ENCODE measurements around the gene FAM114A1. TPM values are rescaled to one million over a fixed set of nuclear protein-coding genes. Genes with fewer than 3 reads are reported as not detected.

The FAM114A1 gene
- total RNA-seq, 2 experiments from 2014 or later = 0.16 to 0.20 TPM

DNA sequence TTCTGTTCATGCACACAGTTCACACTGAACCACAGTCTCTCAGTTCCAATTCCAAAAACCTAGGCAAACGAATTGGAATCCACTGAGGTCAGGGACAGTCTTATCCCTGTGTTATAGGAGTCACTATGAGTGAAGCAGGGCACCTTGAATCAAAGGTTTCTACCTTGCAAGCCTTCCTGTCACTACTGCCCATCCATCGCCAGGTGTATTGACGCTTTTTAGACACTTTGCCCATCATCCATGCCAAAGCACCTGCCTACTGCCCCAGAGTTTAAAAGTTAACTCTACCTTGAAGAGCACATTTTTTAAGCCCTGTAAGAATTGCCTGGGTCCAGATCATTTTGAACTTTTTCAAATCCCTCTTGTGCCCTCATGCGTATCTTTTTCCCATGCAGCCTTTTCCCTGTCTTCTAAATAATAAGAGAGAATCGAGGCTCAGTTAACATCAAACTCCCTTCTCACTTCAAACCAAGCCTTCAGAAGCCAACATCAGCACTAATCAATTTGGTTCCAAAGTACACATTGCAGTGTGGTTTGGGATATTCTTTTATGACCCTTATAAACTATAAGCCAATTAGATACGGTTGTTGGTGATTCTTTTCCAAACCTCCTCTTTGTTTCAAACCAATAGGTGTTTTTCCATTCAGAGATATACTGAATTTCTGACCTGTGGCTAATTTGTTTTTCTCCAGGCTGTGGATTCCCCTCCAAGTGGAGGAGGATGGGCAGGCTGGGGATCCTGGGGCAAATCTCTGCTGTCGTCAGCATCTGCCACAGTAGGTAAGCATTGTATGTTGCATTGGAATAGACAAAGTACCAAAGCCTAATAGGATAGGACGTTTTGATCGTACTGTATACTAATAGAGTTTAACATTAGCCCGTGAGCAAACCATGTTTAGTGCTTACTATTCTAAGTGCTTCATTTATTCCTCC is 23.7 kb downstream of the FAM114A1 start:
- POLR2A ChIA-PET = interaction anchor here (0.6 kb wide), 1 partner anchor 230 kb away, joined by 3 read pairs; no protein-coding TSS in a partner anchor

DNA sequence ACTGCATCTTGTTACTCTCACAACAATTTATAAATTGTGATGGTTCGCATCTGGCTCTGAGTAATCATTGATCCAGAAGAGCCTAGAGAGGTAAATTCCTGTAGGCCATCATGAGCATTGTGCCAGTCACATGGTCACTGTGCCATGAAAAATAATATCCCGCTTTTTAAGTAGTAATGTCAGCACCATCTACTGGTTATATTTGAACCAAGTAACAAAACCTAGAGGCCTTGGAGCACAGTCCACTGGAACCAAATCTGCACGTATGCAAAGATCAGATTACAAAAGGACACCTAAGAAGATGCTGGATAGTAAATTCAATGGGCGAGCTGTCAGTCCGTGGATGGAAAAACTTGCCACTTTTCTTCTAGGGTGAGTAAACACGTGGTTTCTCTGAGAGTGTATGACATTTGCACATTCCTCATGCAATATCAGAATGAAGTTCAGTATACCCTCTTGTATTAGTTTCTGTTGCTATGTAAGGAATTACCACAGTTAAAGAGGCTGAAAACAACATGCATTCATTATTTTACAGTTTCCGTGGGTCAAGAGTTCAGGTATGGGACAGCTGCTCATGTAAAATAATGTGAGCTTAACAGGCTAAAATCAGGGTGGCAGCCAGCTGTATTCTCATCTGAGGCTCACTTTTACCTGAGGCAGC is 26.8 kb downstream of the FAM114A1 start:
- peaks cover 1% of the 10 kb centered on the region for H3K36me3 Mint-ChIP-seq (ENCODE audit: low read depth)
- no peak overlapping the region for H3K4me3 Mint-ChIP-seq
- ChIA-PET POLR2A (no interaction called here), CTCF (interaction anchor here (0.7 to 2.7 kb wide), 7 partner anchors 9 to 241 kb away, joined by 3 to 16 read pairs (median 5); partner anchors contain the start of gene TLR10)
- ATAC-seq = peak; percentile 48
- no peak overlapping the region for H3K27ac Mint-ChIP-seq
- TF ChIP-seq, protein P1, sequence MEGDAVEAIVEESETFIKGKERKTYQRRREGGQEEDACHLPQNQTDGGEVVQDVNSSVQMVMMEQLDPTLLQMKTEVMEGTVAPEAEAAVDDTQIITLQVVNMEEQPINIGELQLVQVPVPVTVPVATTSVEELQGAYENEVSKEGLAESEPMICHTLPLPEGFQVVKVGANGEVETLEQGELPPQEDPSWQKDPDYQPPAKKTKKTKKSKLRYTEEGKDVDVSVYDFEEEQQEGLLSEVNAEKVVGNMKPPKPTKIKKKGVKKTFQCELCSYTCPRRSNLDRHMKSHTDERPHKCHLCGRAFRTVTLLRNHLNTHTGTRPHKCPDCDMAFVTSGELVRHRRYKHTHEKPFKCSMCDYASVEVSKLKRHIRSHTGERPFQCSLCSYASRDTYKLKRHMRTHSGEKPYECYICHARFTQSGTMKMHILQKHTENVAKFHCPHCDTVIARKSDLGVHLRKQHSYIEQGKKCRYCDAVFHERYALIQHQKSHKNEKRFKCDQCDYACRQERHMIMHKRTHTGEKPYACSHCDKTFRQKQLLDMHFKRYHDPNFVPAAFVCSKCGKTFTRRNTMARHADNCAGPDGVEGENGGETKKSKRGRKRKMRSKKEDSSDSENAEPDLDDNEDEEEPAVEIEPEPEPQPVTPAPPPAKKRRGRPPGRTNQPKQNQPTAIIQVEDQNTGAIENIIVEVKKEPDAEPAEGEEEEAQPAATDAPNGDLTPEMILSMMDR (IDR thresholded peaks at IDR 0.05) = no peak
- peaks cover 2% of the 10 kb centered on the region for H3K9me3 Mint-ChIP-seq
- peak; percentile 27 for DNase-seq
- intact Hi-C loops (cut with micrococcal nuclease) = no loop called here
- peaks cover 29% of the 10 kb centered on the region for H3K4me1 Mint-ChIP-seq (ENCODE audit: low read depth)
- peaks cover 5% of the 10 kb centered on the region for H3K27me3 Mint-ChIP-seq

More for the DNA sequence above, 23.7 kb downstream of the FAM114A1 start:
- peaks cover 4% of the 10 kb centered on the region for H3K36me3 Mint-ChIP-seq (ENCODE audit: low read depth)
- H3K9me3 Mint-ChIP-seq = peaks cover 2% of the 10 kb centered on the region
- no peak overlapping the region for H3K4me3 Mint-ChIP-seq
- intact Hi-C loops (cut with micrococcal nuclease) = no loop called here
- DNase-seq (no peak), ATAC-seq (no peak)
- H3K4me1 Mint-ChIP-seq (ENCODE audit: low read depth) = peaks cover 34% of the 10 kb centered on the region
- CTCF ChIA-PET = interaction anchor here (0.8 to 4.4 kb wide), 5 partner anchors 10 to 243 kb away, joined by 4 to 34 read pairs (median 25); no protein-coding TSS in a partner anchor
- TF ChIP-seq, protein P1 (IDR thresholded peaks at IDR 0.05) = no peak
- peaks cover 1% of the 10 kb centered on the region for H3K27me3 Mint-ChIP-seq
- no peak overlapping the region for H3K27ac Mint-ChIP-seq

DNA sequence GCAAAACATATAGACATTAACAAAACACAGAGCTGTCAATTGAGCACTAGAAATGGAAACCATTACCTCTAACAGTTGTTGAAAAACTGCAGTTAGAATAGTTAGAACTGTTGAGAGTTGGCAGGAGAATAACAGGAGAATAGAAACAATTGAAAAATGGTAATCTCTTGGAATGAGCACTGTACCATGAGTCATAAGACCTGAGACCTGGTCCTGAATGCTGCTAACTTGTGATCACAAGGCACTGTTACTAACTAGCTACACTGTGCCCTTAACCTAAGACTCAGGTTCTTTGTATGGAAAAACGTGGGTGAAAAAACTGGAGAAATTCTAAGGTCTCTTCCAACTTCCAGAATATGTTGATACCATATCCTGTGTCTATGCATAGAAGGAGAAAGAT is 29.3 kb downstream of the FAM114A1 start:
- no peak overlapping the region for H3K27ac Mint-ChIP-seq
- no peak overlapping the region for H3K4me3 Mint-ChIP-seq
- H3K9me3 Mint-ChIP-seq = no peaks in the 10 kb centered on the region
- H3K4me1 Mint-ChIP-seq (ENCODE audit: low read depth) = peaks cover 20% of the 10 kb centered on the region
- ATAC-seq = no peak
- intact Hi-C loops (cut with micrococcal nuclease) = no loop called here
- DNase-seq = no peak
- no peaks in the 10 kb centered on the region for H3K36me3 Mint-ChIP-seq (ENCODE audit: low read depth)
- POLR2A ChIA-PET = no interaction called here
- CTCF ChIA-PET = interaction anchor here (1.0 to 2.7 kb wide), 4 partner anchors 23 to 238 kb away, joined by 3 to 16 read pairs (median 7); partner anchors contain the start of gene TLR1
- peaks cover 8% of the 10 kb centered on the region for H3K27me3 Mint-ChIP-seq
- TF ChIP-seq, protein P1 (IDR thresholded peaks at IDR 0.05) = no peak

DNA sequence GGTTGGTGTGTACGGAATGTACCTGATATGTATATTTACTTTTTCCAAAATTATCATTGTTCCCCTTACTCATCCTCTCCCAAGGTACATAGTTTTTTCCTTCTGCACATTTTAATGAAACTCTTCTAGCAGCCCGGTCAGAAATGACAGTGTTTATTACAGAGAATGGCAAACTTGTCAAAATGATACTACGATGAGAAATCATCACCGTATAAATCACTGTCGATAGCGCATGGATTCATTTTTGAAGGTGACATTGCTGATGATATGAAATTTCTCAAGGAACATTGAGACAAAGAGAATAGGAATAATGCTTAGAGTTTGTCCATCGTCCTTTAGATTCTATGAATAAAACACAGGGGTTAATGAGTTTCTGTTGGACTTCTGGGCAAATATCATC is 30.6 kb downstream of the FAM114A1 start:
- Mint-ChIP-seq H3K9me3 (no peaks in the 10 kb centered on the region), H3K36me3 (ENCODE audit: low read depth) (no peaks in the 10 kb centered on the region), H3K4me3 (no peak overlapping the region), H3K27me3 (peaks cover 8% of the 10 kb centered on the region), H3K27ac (no peak overlapping the region), H3K4me1 (ENCODE audit: low read depth) (peaks cover 20% of the 10 kb centered on the region)
- DNase-seq (no peak), ATAC-seq (no peak)
- ChIA-PET CTCF (interaction anchor here (0.6 to 2.2 kb wide), 2 partner anchors 94 to 178 kb away, joined by 3 to 7 read pairs; partner anchors contain the start of gene TLR1), POLR2A (no interaction called here)
- TF ChIP-seq, protein P1 (IDR thresholded peaks at IDR 0.05) = no peak
- intact Hi-C loops (cut with micrococcal nuclease) = no loop called here
